Measurements from ENCODE around the gene B4GALT5. TPM values are rescaled to one million over a fixed set of nuclear protein-coding genes. Genes with fewer than 3 reads are reported as not detected.

Gene B4GALT5
- total RNA-seq, 2 experiments from 2014 or later = 9.8 to 18.8 TPM

DNA sequence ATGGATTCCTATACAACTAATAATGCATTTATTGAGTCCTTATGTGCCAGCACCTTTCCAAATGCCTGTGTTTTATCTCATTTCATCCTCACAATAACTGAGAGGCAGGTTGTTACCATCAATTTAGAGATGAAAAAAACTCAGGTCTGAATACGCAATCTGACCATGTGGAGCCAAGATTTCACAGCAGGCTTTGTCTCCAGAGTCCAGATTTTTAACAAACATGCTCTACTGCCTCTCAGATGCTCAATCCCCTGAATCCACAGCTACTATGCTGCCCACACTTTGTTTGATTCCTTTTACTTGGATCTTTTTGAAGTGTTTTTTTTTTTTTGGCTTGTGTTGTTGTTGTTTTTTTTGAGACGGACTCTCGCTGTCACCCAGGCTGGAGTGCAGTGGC is 46.8 kb downstream of the B4GALT5 start:
- intact Hi-C loops (cut with micrococcal nuclease; ENCODE audit: unreplicated experiment) = no loop called here
- peaks cover 80% of the 10 kb centered on the region for H3K79me2 ChIP-seq (ENCODE audit: insufficient read depth, low read depth, low read length)
- no peaks in the 10 kb centered on the region for H3K9me3 ChIP-seq (ENCODE audit: low read length)
- no peak overlapping the region for H2AFZ ChIP-seq (ENCODE audit: low read length)
- BruUV-seq (replicated peaks) = no TSS peak
- POLR2A ChIA-PET = interaction anchor here (0.6 to 0.7 kb wide), 2 partner anchors 129 to 252 kb away, joined by 3 to 7 read pairs; no protein-coding TSS in a partner anchor
- no peak overlapping the region; the same call in 1 of the 2 replicates for H3K4me2 ChIP-seq (ENCODE audit: low read length)
- no peaks in the 10 kb centered on the region for H3K9me2 ChIP-seq (ENCODE audit: insufficient read depth, low read length)
- CTCF ChIA-PET (ENCODE audit: unreplicated experiment) = no interaction called here
- H3K4me1 ChIP-seq (ENCODE audit: insufficient read depth, low read length, poor library complexity, severe bottlenecking) = peaks cover 44% of the 10 kb centered on the region
- no peaks in the 10 kb centered on the region for H3K36me3 ChIP-seq (ENCODE audit: insufficient read depth, low read length)
- no peak overlapping the region for H3K27ac ChIP-seq (ENCODE audit: low read depth, low read length, poor library complexity, severe bottlenecking)
- no peak for TF ChIP-seq EZH2phosphoT487 (IDR thresholded peaks at IDR 0.05; ENCODE audit: borderline replicate concordance, low read depth, low read length)
- TF ChIP-seq, protein P1, sequence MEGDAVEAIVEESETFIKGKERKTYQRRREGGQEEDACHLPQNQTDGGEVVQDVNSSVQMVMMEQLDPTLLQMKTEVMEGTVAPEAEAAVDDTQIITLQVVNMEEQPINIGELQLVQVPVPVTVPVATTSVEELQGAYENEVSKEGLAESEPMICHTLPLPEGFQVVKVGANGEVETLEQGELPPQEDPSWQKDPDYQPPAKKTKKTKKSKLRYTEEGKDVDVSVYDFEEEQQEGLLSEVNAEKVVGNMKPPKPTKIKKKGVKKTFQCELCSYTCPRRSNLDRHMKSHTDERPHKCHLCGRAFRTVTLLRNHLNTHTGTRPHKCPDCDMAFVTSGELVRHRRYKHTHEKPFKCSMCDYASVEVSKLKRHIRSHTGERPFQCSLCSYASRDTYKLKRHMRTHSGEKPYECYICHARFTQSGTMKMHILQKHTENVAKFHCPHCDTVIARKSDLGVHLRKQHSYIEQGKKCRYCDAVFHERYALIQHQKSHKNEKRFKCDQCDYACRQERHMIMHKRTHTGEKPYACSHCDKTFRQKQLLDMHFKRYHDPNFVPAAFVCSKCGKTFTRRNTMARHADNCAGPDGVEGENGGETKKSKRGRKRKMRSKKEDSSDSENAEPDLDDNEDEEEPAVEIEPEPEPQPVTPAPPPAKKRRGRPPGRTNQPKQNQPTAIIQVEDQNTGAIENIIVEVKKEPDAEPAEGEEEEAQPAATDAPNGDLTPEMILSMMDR (conservative IDR thresholded peaks at IDR 0.05; ENCODE audit: low read length) = no peak
- no peak overlapping the region for H3K4me3 ChIP-seq (ENCODE audit: low read depth, low read length, poor library complexity, severe bottlenecking)
- no peak for DNase-seq (ENCODE audit: low spot score)
- H4K20me1 ChIP-seq (ENCODE audit: insufficient read depth, low read length) = peaks cover 15% of the 10 kb centered on the region; the same call in 1 of the 2 replicates

DNA sequence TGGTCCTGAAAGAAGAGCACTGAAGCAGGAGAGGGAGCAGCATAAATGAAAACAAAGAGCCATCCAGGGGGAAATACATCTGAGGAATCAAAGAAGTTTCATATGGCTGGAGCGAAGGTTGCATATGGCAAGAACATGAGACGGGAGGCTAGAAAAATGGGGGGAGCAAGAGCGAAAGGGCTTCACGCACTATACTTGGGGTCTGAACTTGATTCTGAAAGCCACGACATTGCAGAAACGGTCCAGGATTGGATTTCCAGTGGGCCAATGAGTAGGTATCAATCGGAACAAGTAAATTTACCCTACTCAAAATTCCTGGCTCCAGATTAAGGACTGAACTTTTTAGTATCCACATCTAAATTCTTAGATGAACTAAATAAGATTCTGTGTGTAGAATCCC is 47.9 kb downstream of the B4GALT5 start:
- peaks cover 15% of the 10 kb centered on the region; the same call in 1 of the 2 replicates for H4K20me1 ChIP-seq (ENCODE audit: insufficient read depth, low read length)
- TF ChIP-seq, protein P1 (conservative IDR thresholded peaks at IDR 0.05; ENCODE audit: low read length) = no peak
- no peak for TF ChIP-seq EZH2phosphoT487 (IDR thresholded peaks at IDR 0.05; ENCODE audit: borderline replicate concordance, low read depth, low read length)
- no peak overlapping the region for H3K27ac ChIP-seq (ENCODE audit: low read depth, low read length, poor library complexity, severe bottlenecking)
- no peaks in the 10 kb centered on the region for H3K36me3 ChIP-seq (ENCODE audit: insufficient read depth, low read length)
- no peaks in the 10 kb centered on the region for H3K9me3 ChIP-seq (ENCODE audit: low read length)
- H3K9me2 ChIP-seq (ENCODE audit: insufficient read depth, low read length) = no peaks in the 10 kb centered on the region
- H3K79me2 ChIP-seq (ENCODE audit: insufficient read depth, low read depth, low read length) = peaks cover 71% of the 10 kb centered on the region
- DNase-seq (ENCODE audit: low spot score) = no peak
- intact Hi-C loops (cut with micrococcal nuclease; ENCODE audit: unreplicated experiment) = no loop called here
- ChIA-PET CTCF (ENCODE audit: unreplicated experiment) (no interaction called here), POLR2A (interaction anchor here (0.7 kb wide), 1 partner anchor 182 kb away, joined by 3 read pairs; no protein-coding TSS in a partner anchor)
- H2AFZ ChIP-seq (ENCODE audit: low read length) = no peak overlapping the region
- H3K4me1 ChIP-seq (ENCODE audit: insufficient read depth, low read length, poor library complexity, severe bottlenecking) = peaks cover 33% of the 10 kb centered on the region
- H3K4me3 ChIP-seq (ENCODE audit: low read depth, low read length, poor library complexity, severe bottlenecking) = no peak overlapping the region
- no TSS peak for BruUV-seq (replicated peaks)
- no peak overlapping the region for H3K4me2 ChIP-seq (ENCODE audit: low read length)

DNA sequence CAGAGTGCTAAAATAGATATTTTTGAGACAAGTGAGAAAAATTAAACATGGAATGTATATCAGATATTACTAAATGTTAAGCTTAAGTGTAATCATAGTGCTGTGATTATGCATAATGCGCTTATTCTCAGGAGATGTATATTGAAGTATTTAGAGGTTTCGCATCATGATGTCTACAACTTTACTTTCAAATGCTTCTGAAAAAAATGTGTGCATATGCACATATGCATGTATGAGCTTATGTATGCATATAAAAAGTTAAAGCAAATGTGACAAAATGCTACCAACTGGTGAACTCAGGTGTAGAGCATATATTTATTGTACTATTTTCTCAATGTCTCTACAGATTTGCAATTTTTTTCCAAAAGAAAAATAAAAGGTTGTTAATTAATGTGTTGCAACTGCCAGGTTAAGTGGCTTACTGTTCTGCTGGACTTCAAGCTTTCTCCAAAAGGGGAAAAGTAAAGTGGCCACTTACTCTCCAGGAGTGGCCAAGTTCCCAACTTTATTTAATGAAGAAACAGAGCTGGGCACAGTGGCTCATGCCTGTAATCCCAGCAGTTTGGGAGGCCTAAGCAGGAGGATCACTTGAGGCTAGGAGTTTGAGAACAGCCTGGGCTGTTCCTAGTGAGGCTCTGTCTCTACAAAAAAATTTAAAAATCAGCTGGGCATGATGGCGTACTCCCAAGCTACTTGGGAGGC is 48.9 kb downstream of the B4GALT5 start:
- intact Hi-C loops (cut with micrococcal nuclease; ENCODE audit: unreplicated experiment) = no loop called here
- TF ChIP-seq EZH2phosphoT487 (IDR thresholded peaks at IDR 0.05; ENCODE audit: borderline replicate concordance, low read depth, low read length) = no peak
- TF ChIP-seq, protein P1 (conservative IDR thresholded peaks at IDR 0.05; ENCODE audit: low read length) = no peak
- CTCF ChIA-PET (ENCODE audit: unreplicated experiment) = no interaction called here
- no TSS peak for BruUV-seq (replicated peaks)
- Histone ChIP-seq H3K9me2 (ENCODE audit: insufficient read depth, low read length) (no peaks in the 10 kb centered on the region), H3K79me2 (ENCODE audit: insufficient read depth, low read depth, low read length) (peaks cover 69% of the 10 kb centered on the region), H2AFZ (ENCODE audit: low read length) (no peak overlapping the region), H3K9me3 (ENCODE audit: low read length) (no peaks in the 10 kb centered on the region), H3K4me3 (ENCODE audit: low read depth, low read length, poor library complexity, severe bottlenecking) (no peak overlapping the region), H3K4me2 (ENCODE audit: low read length) (no peak overlapping the region), H3K4me1 (ENCODE audit: insufficient read depth, low read length, poor library complexity, severe bottlenecking) (peaks cover 23% of the 10 kb centered on the region), H3K36me3 (ENCODE audit: insufficient read depth, low read length) (no peaks in the 10 kb centered on the region), H4K20me1 (ENCODE audit: insufficient read depth, low read length) (peaks cover 15% of the 10 kb centered on the region; the same call in 1 of the 2 replicates), H3K27ac (ENCODE audit: low read depth, low read length, poor library complexity, severe bottlenecking) (no peak overlapping the region)
- POLR2A ChIA-PET = interaction anchor here (0.6 kb wide), 1 partner anchor 148 kb away, joined by 5 read pairs; the partner anchor contains the start of gene SLC9A8
- no peak for DNase-seq (ENCODE audit: low spot score)
